Stimulated activated CD4-positive, alpha-beta T cell treated with anti-CD3 and anti-CD28 coated beads, TNF-alpha, amount 100 ng/mL, for 48 hours (primary cell): ENCODE data around the gene GPR146.
"Not testable (repeated sequence)": the region's sequence is repeated elsewhere in the genome, so short reads cannot be mapped to it uniquely, and the experiment has no call there.

ENCODE experiments used
- DNase-seq, 3 donors: peaks; one replicate each; pipeline ENCODE4 v3.0.0-alpha.2; 2020; ENCODE audit warnings: low read depth in 3 of 3

Gene GPR146

GRCh38 chr7:1044189-1045068 is at the start of gene GPR146:
Gene GPR146, plus strand, starts transcription at chr7:1044546. Its CDS starts 12,970 bp downstream, at chr7:1057516.
- peak; percentile 82 to 95 (median 91) for DNase-seq

- DNase-seq, result no peak
Observed at GRCh38 chr7:994592-995308, 49.6 kb upstream of the GPR146 start.

GRCh38 chr7:995571-995970 is 48.8 kb upstream of the GPR146 start:
- DNase-seq, result no peak

GRCh38 chr7:996079-996872 is 48.1 kb upstream of the GPR146 start:
- DNase-seq, result no peak

GRCh38 chr7:997404-998395 is 46.6 kb upstream of the GPR146 start:
- no peak for DNase-seq

- no peak for DNase-seq
Observed at GRCh38 chr7:999149-999879, 45.0 kb upstream of the GPR146 start.

GRCh38 chr7:999941-1000935 is 44.1 kb upstream of the GPR146 start:
- DNase-seq, result no peak

- DNase-seq, result not testable (repeated sequence)
Observed at GRCh38 chr7:1001069-1001770, 43.1 kb upstream of the GPR146 start.

- not testable (repeated sequence) for DNase-seq
Observed at GRCh38 chr7:1002026-1002425, 42.3 kb upstream of the GPR146 start.

GRCh38 chr7:1002445-1002844 is 41.9 kb upstream of the GPR146 start:
- DNase-seq, result not testable (repeated sequence)

- no peak for DNase-seq
Observed at GRCh38 chr7:1004018-1004852, 40.1 kb upstream of the GPR146 start.

- no peak for DNase-seq
Observed at GRCh38 chr7:1005303-1005702, 39.0 kb upstream of the GPR146 start.

GRCh38 chr7:1007901-1008300 is 36.4 kb upstream of the GPR146 start:
- no peak for DNase-seq

- no peak for DNase-seq
Observed at GRCh38 chr7:1008733-1009363, 35.5 kb upstream of the GPR146 start.

- DNase-seq, result no peak
Observed at GRCh38 chr7:1009747-1010146, 34.6 kb upstream of the GPR146 start.

- DNase-seq, result no peak
Observed at GRCh38 chr7:1010226-1010625, 34.1 kb upstream of the GPR146 start.
